Tibial artery (tissue), 4 donors: Measurements from ENCODE around the gene ARHGAP40.
A peak's percentile ranks its signal among the peaks of the same experiment; 100 is the strongest.

ENCODE experiments used
- DNase-seq, 2 donors: peaks; one replicate each; pipeline ENCODE4 v3.0.0-alpha.2; 2019
- H3K27ac ChIP-seq, 2 donors: fragments of 200-600 bp; sonication (generic) in 1 of 2; 1 replicate in 1 of 2; 2 replicates in 1 of 2; pipeline ENCODE4 v1.5.1; 2018 to 2019; ENCODE audit warnings: mild to moderate bottlenecking in 1 of 2
- H3K27me3 ChIP-seq, 2 donors: fragments of 200-600 bp; sonication (generic) in 1 of 2; one replicate each; pipeline versions ENCODE4 v1.5.1 to v1.6.0; 2016 to 2019
- H3K36me3 ChIP-seq, 3 donors: fragments of 200-600 bp; sonication (generic) in 2 of 3; one replicate each; pipeline ENCODE4 v1.5.1; 2016 to 2019; ENCODE audit warnings: mild to moderate bottlenecking in 2 of 3
- H3K4me1 ChIP-seq, 4 donors: fragments of 200-600 bp; sonication (generic) in 2 of 4; 1 replicate in 3 of 4; 2 replicates in 1 of 4; pipeline ENCODE4 v1.5.1; 2016 to 2019
- H3K4me3 ChIP-seq, 2 donors: fragments of 200-600 bp; sonication (generic) in 1 of 2; 1 replicate in 1 of 2; 2 replicates in 1 of 2; pipeline ENCODE4 v1.5.1; 2018 to 2019; ENCODE audit warnings: mild to moderate bottlenecking in 2 of 2
- H3K9me3 ChIP-seq, 3 donors: fragments of 200-600 bp; sonication (generic) in 1 of 3; one replicate each; pipeline ENCODE4 v1.5.1; 2016 to 2019
- CTCF ChIP-seq, 2 experiments: fragments of 200-600 bp in 1 of 2; fragments of 450-650 bp in 1 of 2; IDR thresholded peaks; one replicate each; pipeline ENCODE4 v1.5.1; 2017 to 2019; ENCODE audit warnings: antibody characterized with exemption in 2 of 2, mild to moderate bottlenecking in 1 of 2, moderate library complexity in 1 of 2
- intact Hi-C: fragments of 100-400 bp; cut with DNase I; formaldehyde crosslinking; loops from one replicate; pipeline ENCODE4 v1.15.0; 2023; ENCODE audit warnings: low total_unique reads

Gene ARHGAP40

GRCh38 chr20:38658879-38659596, 57.4 kb downstream of the ARHGAP40 start:
- H3K9me3 ChIP-seq: peaks cover 0 to 2% (median 0%) of the 10 kb centered on the region in 3 donors
- H3K4me1 ChIP-seq: no peaks in the 10 kb centered on the region
- no peaks in the 10 kb centered on the region for H3K36me3 ChIP-seq
- H3K27me3 ChIP-seq: peaks cover 0 to 55% of the 10 kb centered on the region in 2 donors
- no peak overlapping the region for H3K27ac ChIP-seq
- DNase-seq: no peak
- no peak overlapping the region for H3K4me3 ChIP-seq
- intact Hi-C loops: no loop called here
- TF ChIP-seq CTCF (IDR thresholded peaks at IDR 0.05): peak; percentile 28 to 30

GRCh38 chr20:38659597-38659880, 57.9 kb downstream of the ARHGAP40 start:
- Histone ChIP-seq H3K9me3 (peaks cover 0 to 6% (median 0%) of the 10 kb centered on the region in 3 donors), H3K36me3 (no peaks in the 10 kb centered on the region), H3K4me3 (no peak overlapping the region), H3K27ac (no peak overlapping the region), H3K27me3 (peaks cover 0 to 60% of the 10 kb centered on the region in 2 donors), H3K4me1 (no peaks in the 10 kb centered on the region)
- DNase-seq: no peak
- TF ChIP-seq CTCF (IDR thresholded peaks at IDR 0.05): no peak
- intact Hi-C loops: no loop called here

- no peak for DNase-seq
- Histone ChIP-seq H3K4me3 (no peak overlapping the region), H3K27ac (no peak overlapping the region), H3K27me3 (peaks cover 0 to 62% of the 10 kb centered on the region in 2 donors), H3K36me3 (no peaks in the 10 kb centered on the region), H3K9me3 (peaks cover 0 to 6% (median 0%) of the 10 kb centered on the region in 3 donors), H3K4me1 (no peaks in the 10 kb centered on the region)
- no peak for TF ChIP-seq CTCF (IDR thresholded peaks at IDR 0.05)
- intact Hi-C loops: no loop called here
Measured at GRCh38 chr20:38660429-38660828, 58.8 kb downstream of the ARHGAP40 start.

GRCh38 chr20:38663660-38664059, 62.1 kb downstream of the ARHGAP40 start:
- DNase-seq: no peak
- Histone ChIP-seq H3K36me3 (no peaks in the 10 kb centered on the region), H3K27me3 (peaks cover 0 to 52% of the 10 kb centered on the region in 2 donors), H3K27ac (no peak overlapping the region), H3K9me3 (peaks cover 0 to 6% (median 0%) of the 10 kb centered on the region in 3 donors), H3K4me1 (no peaks in the 10 kb centered on the region), H3K4me3 (no peak overlapping the region)
- intact Hi-C loops: no loop called here
- no peak for TF ChIP-seq CTCF (IDR thresholded peaks at IDR 0.05)

- no peak overlapping the region for H3K27ac ChIP-seq
- intact Hi-C loops: no loop called here
- no peak for DNase-seq
Measured at GRCh38 chr20:38664284-38664683, 62.7 kb downstream of the ARHGAP40 start.

More at GRCh38 chr20:38664284-38664683, 62.7 kb downstream of the ARHGAP40 start:
- Histone ChIP-seq H3K9me3 (peaks cover 0 to 6% (median 0%) of the 10 kb centered on the region in 3 donors), H3K4me3 (no peak overlapping the region), H3K36me3 (no peaks in the 10 kb centered on the region), H3K27me3 (peaks cover 0 to 52% of the 10 kb centered on the region in 2 donors), H3K4me1 (no peaks in the 10 kb centered on the region)
- no peak for TF ChIP-seq CTCF (IDR thresholded peaks at IDR 0.05)
